ENCODE data around the gene POLR3K. TPM values are rescaled to one million over a fixed set of nuclear protein-coding genes. Genes with fewer than 3 reads are reported as not detected.
A peak's percentile ranks its signal among the peaks of the same experiment; 100 is the strongest.
"Not testable (repeated sequence)": the region's sequence is repeated elsewhere in the genome, so short reads cannot be mapped to it uniquely, and the experiment has no call there.

The POLR3K gene
- total and polyA plus RNA-seq, 2 donors (not counting 1 experiment from before 2014, with no cell fraction given), result 3.3 to 12.9 TPM

DNA sequence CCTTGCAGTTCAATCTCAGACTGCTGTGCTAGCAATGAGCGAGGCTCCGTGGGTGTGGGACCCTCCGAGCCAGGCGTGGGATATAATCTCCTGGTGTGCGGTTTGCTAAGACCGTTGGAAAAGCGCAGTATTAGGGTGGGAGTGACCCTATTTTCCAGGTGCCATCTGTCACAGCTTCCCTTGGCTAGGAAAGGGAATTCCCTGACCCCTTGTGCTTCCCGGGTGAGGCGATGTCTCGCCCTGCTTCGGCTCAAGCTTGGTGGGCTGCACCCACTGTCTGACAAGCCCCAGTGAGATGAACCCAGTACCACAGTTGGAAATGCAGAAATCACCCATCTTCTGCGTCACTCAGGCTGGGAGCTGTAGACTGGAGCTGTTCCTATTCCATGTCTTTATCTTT, 32.5 kb downstream of the POLR3K start:
- not testable (repeated sequence) for H3K4me2 ChIP-seq (ENCODE audit: extremely low read depth, insufficient read depth, low read length); H3K4me3 ChIP-seq (replicated peaks in 1 of 4; ENCODE audit: control extremely low read depth in 1 of 4, insufficient read depth in 1 of 4, low read depth in 3 of 4, low read length in 4 of 4); H3K27ac ChIP-seq (ENCODE audit: insufficient read depth, low read length); H3K4me1 ChIP-seq (ENCODE audit: control insufficient read depth, extremely low read depth, insufficient read depth, low read length); DNase-seq (ENCODE audit: low read depth in 2 of 2); H4K20me1 ChIP-seq (ENCODE audit: control insufficient read depth, extremely low read depth, insufficient read depth, low read length); H3K9me3 ChIP-seq (ENCODE audit: control insufficient read depth, insufficient read depth, low read depth, low read length); H3K36me3 ChIP-seq (ENCODE audit: control insufficient read depth, insufficient read depth, low read length); H3K27me3 ChIP-seq (ENCODE audit: control insufficient read depth, insufficient read depth, low read length); H2AFZ ChIP-seq (ENCODE audit: low read length); H3K9ac ChIP-seq (ENCODE audit: insufficient read depth, low read length); H3K79me2 ChIP-seq (ENCODE audit: control insufficient read depth, insufficient read depth, low read length)

GRCh38 chr16:17062-17765, 36.2 kb downstream of the POLR3K start:
- not testable (repeated sequence) for H3K9me3 ChIP-seq (ENCODE audit: control insufficient read depth, insufficient read depth, low read depth, low read length); H3K27me3 ChIP-seq (ENCODE audit: control insufficient read depth, insufficient read depth, low read length); H4K20me1 ChIP-seq (ENCODE audit: control insufficient read depth, extremely low read depth, insufficient read depth, low read length); H3K79me2 ChIP-seq (ENCODE audit: control insufficient read depth, insufficient read depth, low read length); H3K4me2 ChIP-seq (ENCODE audit: extremely low read depth, insufficient read depth, low read length); H3K4me3 ChIP-seq (replicated peaks in 1 of 4; ENCODE audit: control extremely low read depth in 1 of 4, insufficient read depth in 1 of 4, low read depth in 3 of 4, low read length in 4 of 4); H3K27ac ChIP-seq (ENCODE audit: insufficient read depth, low read length); H2AFZ ChIP-seq (ENCODE audit: low read length); H3K9ac ChIP-seq (ENCODE audit: insufficient read depth, low read length); H3K36me3 ChIP-seq (ENCODE audit: control insufficient read depth, insufficient read depth, low read length); DNase-seq (ENCODE audit: low read depth in 2 of 2); H3K4me1 ChIP-seq (ENCODE audit: control insufficient read depth, extremely low read depth, insufficient read depth, low read length)

DNA sequence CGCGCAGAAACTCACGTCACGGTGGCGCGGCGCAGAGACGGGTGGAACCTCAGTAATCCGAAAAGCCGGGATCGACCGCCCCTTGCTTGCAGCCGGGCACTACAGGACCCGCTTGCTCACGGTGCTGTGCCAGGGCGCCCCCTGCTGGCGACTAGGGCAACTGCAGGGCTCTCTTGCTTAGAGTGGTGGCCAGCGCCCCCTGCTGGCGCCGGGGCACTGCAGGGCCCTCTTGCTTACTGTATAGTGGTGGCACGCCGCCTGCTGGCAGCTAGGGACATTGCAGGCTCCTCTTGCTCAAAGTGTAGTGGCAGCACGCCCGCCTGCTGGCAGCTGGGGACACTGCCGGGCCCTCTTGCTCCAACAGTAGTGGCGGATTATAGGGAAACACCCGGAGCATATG, 42.6 kb downstream of the POLR3K start:
- H4K20me1 ChIP-seq (ENCODE audit: control insufficient read depth, extremely low read depth, insufficient read depth, low read length); H3K79me2 ChIP-seq (ENCODE audit: control insufficient read depth, insufficient read depth, low read length); H3K27ac ChIP-seq (ENCODE audit: insufficient read depth, low read length); H3K9ac ChIP-seq (ENCODE audit: insufficient read depth, low read length); H3K4me2 ChIP-seq (ENCODE audit: extremely low read depth, insufficient read depth, low read length); H3K9me3 ChIP-seq (ENCODE audit: control insufficient read depth, insufficient read depth, low read depth, low read length); H3K36me3 ChIP-seq (ENCODE audit: control insufficient read depth, insufficient read depth, low read length); H3K4me1 ChIP-seq (ENCODE audit: control insufficient read depth, extremely low read depth, insufficient read depth, low read length); H3K27me3 ChIP-seq (ENCODE audit: control insufficient read depth, insufficient read depth, low read length); DNase-seq (ENCODE audit: low read depth in 2 of 2); H3K4me3 ChIP-seq (replicated peaks in 1 of 4; ENCODE audit: control extremely low read depth in 1 of 4, insufficient read depth in 1 of 4, low read depth in 3 of 4, low read length in 4 of 4); H2AFZ ChIP-seq (ENCODE audit: low read length): not testable (repeated sequence)
- TF ChIP-seq, protein P1, sequence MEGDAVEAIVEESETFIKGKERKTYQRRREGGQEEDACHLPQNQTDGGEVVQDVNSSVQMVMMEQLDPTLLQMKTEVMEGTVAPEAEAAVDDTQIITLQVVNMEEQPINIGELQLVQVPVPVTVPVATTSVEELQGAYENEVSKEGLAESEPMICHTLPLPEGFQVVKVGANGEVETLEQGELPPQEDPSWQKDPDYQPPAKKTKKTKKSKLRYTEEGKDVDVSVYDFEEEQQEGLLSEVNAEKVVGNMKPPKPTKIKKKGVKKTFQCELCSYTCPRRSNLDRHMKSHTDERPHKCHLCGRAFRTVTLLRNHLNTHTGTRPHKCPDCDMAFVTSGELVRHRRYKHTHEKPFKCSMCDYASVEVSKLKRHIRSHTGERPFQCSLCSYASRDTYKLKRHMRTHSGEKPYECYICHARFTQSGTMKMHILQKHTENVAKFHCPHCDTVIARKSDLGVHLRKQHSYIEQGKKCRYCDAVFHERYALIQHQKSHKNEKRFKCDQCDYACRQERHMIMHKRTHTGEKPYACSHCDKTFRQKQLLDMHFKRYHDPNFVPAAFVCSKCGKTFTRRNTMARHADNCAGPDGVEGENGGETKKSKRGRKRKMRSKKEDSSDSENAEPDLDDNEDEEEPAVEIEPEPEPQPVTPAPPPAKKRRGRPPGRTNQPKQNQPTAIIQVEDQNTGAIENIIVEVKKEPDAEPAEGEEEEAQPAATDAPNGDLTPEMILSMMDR (conservative IDR thresholded peaks at IDR 0.05 in 1 of 2, IDR thresholded peaks at IDR 0.05 in 1 of 2; ENCODE audit: low read depth in 1 of 2, low read length in 2 of 2), result peak; percentile 28 to 43

GRCh38 chr16:9903-10665, 43.3 kb downstream of the POLR3K start:
- no peaks in the 10 kb centered on the region for H3K79me2 ChIP-seq (ENCODE audit: control insufficient read depth, insufficient read depth, low read length)
- H3K27ac ChIP-seq (ENCODE audit: insufficient read depth, low read length), result no peak overlapping the region
- H3K36me3 ChIP-seq (ENCODE audit: control insufficient read depth, insufficient read depth, low read length), result no peaks in the 10 kb centered on the region
- H3K4me3 ChIP-seq (replicated peaks in 1 of 4; ENCODE audit: control extremely low read depth in 1 of 4, insufficient read depth in 1 of 4, low read depth in 3 of 4, low read length in 4 of 4), result peak overlapping the region in 2 of 4 experiments; percentile 39 to 45
- no peak overlapping the region for H3K4me2 ChIP-seq (ENCODE audit: extremely low read depth, insufficient read depth, low read length)
- no peaks in the 10 kb centered on the region for H4K20me1 ChIP-seq (ENCODE audit: control insufficient read depth, extremely low read depth, insufficient read depth, low read length)
- H3K4me1 ChIP-seq (ENCODE audit: control insufficient read depth, extremely low read depth, insufficient read depth, low read length), result no peaks in the 10 kb centered on the region
- no peak overlapping the region for H3K9ac ChIP-seq (ENCODE audit: insufficient read depth, low read length)
- no peaks in the 10 kb centered on the region for H3K9me3 ChIP-seq (ENCODE audit: control insufficient read depth, insufficient read depth, low read depth, low read length)
- no peaks in the 10 kb centered on the region for H3K27me3 ChIP-seq (ENCODE audit: control insufficient read depth, insufficient read depth, low read length)
- no peak overlapping the region for H2AFZ ChIP-seq (ENCODE audit: low read length)
- no peak for DNase-seq (ENCODE audit: low read depth in 2 of 2)
- TF ChIP-seq EZH2 (IDR thresholded peaks at IDR 0.05; ENCODE audit: low read length, missing control alignments), result no peak
- TF ChIP-seq, protein P1 (conservative IDR thresholded peaks at IDR 0.05 in 1 of 2, IDR thresholded peaks at IDR 0.05 in 1 of 2; ENCODE audit: low read depth in 1 of 2, low read length in 2 of 2), result no peak

All from fibroblast of lung (primary cell).